IMR-90 (cell line): ENCODE results near the gene NHEJ1.

Experiments
- BHLHE40 ChIP-seq: fragments of 150-350 bp; IDR thresholded peaks from 2 replicates; pipeline ENCODE4 v1.6.1; 2016; ENCODE audit warnings: mild to moderate bottlenecking, low read depth, low read length
- ELK1 ChIP-seq: fragments of 150-350 bp; IDR thresholded peaks from 2 replicates; pipeline ENCODE4 v1.6.1; 2016; ENCODE audit warnings: low read depth, mild to moderate bottlenecking, low read length, moderate library complexity, borderline replicate concordance
- MAFK ChIP-seq: IDR thresholded peaks from 2 replicates; pipeline ENCODE4 v1.6.1; 2012; ENCODE audit warnings: low read depth, low read length, improper control_type of control experiment
- POLR2A ChIP-seq: IDR thresholded peaks from 2 replicates; pipeline ENCODE4 v1.6.1; 2012; ENCODE audit warnings: mild to moderate bottlenecking, low read depth, low read length
- RAD21 ChIP-seq: IDR thresholded peaks from 2 replicates; pipeline ENCODE4 v1.6.1; 2012; ENCODE audit warnings: low read length, improper control_type of control experiment
- RCOR1 ChIP-seq: IDR thresholded peaks from 2 replicates; pipeline ENCODE4 v1.6.1; 2012; ENCODE audit warnings: mild to moderate bottlenecking, low read length, improper control_type of control experiment; ENCODE audit not compliant: insufficient replicate concordance
- RFX5 ChIP-seq: IDR thresholded peaks from 2 replicates; pipeline ENCODE4 v1.8.0; 2012; ENCODE audit warnings: low read depth, mild to moderate bottlenecking, low read length, moderate library complexity
- SMC3 ChIP-seq: fragments of 150-350 bp; IDR thresholded peaks from 2 replicates; pipeline ENCODE4 v1.6.1; 2016; ENCODE audit warnings: low read depth, mild to moderate bottlenecking, antibody characterized with exemption, low read length, moderate library complexity
- TF ChIP-seq, protein P1 (sequence below): conservative IDR thresholded peaks from 2 replicates; pipeline ENCODE4 v1.5.1; 2012; ENCODE audit warnings: mild to moderate bottlenecking, low read depth, low read length, improper control_type of control experiment
- TF ChIP-seq, protein P2 (sequence below): fragments of 150-350 bp; IDR thresholded peaks from 2 replicates; pipeline ENCODE4 v1.6.1; 2017; ENCODE audit warnings: mild to moderate bottlenecking, antibody characterized with exemption, low read length, low read depth

DNA sequence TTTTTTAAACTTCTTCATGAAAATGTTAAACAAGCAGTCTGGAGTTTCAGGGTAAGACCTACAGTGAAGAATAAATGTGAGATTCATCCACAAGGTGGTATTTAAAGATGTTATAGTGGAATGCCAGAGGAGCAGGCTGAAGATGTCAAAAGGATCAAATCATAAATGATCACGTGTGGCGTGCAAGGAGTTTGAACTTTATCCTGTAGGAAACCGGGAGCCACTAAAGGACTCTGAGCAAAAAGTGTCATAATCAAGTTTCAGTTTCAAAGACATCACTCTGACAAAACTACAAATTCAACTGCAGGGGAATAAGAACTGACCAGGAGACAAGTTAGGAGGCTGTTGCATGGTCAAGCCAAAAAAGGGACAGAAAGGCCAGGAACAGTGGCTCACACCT, 19.9 kb downstream of the NHEJ1 start:
- TF ChIP-seq RAD21: no peak
- TF ChIP-seq, protein P1, sequence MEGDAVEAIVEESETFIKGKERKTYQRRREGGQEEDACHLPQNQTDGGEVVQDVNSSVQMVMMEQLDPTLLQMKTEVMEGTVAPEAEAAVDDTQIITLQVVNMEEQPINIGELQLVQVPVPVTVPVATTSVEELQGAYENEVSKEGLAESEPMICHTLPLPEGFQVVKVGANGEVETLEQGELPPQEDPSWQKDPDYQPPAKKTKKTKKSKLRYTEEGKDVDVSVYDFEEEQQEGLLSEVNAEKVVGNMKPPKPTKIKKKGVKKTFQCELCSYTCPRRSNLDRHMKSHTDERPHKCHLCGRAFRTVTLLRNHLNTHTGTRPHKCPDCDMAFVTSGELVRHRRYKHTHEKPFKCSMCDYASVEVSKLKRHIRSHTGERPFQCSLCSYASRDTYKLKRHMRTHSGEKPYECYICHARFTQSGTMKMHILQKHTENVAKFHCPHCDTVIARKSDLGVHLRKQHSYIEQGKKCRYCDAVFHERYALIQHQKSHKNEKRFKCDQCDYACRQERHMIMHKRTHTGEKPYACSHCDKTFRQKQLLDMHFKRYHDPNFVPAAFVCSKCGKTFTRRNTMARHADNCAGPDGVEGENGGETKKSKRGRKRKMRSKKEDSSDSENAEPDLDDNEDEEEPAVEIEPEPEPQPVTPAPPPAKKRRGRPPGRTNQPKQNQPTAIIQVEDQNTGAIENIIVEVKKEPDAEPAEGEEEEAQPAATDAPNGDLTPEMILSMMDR: no peak
- no peak for TF ChIP-seq POLR2A
- TF ChIP-seq RFX5: no peak
- TF ChIP-seq, protein P2, sequence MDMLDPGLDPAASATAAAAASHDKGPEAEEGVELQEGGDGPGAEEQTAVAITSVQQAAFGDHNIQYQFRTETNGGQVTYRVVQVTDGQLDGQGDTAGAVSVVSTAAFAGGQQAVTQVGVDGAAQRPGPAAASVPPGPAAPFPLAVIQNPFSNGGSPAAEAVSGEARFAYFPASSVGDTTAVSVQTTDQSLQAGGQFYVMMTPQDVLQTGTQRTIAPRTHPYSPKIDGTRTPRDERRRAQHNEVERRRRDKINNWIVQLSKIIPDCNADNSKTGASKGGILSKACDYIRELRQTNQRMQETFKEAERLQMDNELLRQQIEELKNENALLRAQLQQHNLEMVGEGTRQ: no peak
- TF ChIP-seq RCOR1: no peak
- no peak for TF ChIP-seq MAFK
- TF ChIP-seq ELK1: no peak
- TF ChIP-seq BHLHE40: no peak
- no peak for TF ChIP-seq SMC3
